H9 (cell line): ENCODE data around the gene RANBP3. TPM values are rescaled to one million over a fixed set of nuclear protein-coding genes. Genes with fewer than 3 reads are reported as not detected.

Experiments used
- DNase-seq: peaks from one replicate; pipeline ENCODE4 v3.0.0-alpha.2; 2017
- H2AFZ ChIP-seq: one replicate; pipeline ENCODE4 v1.6.1; 2013; ENCODE audit warnings: mild to moderate bottlenecking, low read length, control low read depth, moderate library complexity
- H2AK5ac ChIP-seq: 2 replicates; pipeline ENCODE4 v1.6.1; 2013; ENCODE audit warnings: low read length, control low read depth, mixed read lengths; ENCODE audit not compliant: insufficient read length
- H2BK120ac ChIP-seq: one replicate; pipeline ENCODE4 v1.6.1; 2013; ENCODE audit warnings: low read depth, mild to moderate bottlenecking, low read length, control low read depth, inconsistent platforms; ENCODE audit not compliant: poor library complexity, severe bottlenecking
- H2BK12ac ChIP-seq: 2 replicates; pipeline ENCODE4 v1.6.1; 2013; ENCODE audit warnings: low read length, control low read depth, mixed read lengths, low read depth; ENCODE audit not compliant: insufficient read length
- H2BK15ac ChIP-seq: 2 replicates; pipeline ENCODE4 v1.6.1; 2013; ENCODE audit warnings: low read depth, low read length, control low read depth
- H2BK20ac ChIP-seq: one replicate; pipeline ENCODE4 v1.6.1; 2013; ENCODE audit warnings: low read depth, mild to moderate bottlenecking, low read length, control low read depth, inconsistent platforms; ENCODE audit not compliant: poor library complexity, severe bottlenecking
- H2BK5ac ChIP-seq: 2 replicates; pipeline ENCODE4 v1.6.1; 2013; ENCODE audit warnings: low read length, control low read depth, mixed read lengths; ENCODE audit not compliant: insufficient read length
- H3K14ac ChIP-seq: 2 replicates; pipeline ENCODE4 v1.6.1; 2013; ENCODE audit warnings: low read length, control low read depth; ENCODE audit not compliant: insufficient read depth
- H3K18ac ChIP-seq: 2 replicates; pipeline ENCODE4 v1.6.1; 2013; ENCODE audit warnings: low read depth, mild to moderate bottlenecking, mixed read lengths, low read length, control low read depth; ENCODE audit not compliant: insufficient read length
- H3K23ac ChIP-seq: 2 replicates; pipeline ENCODE4 v1.6.1; 2013; ENCODE audit warnings: low read length, control low read depth, mixed read lengths, low read depth; ENCODE audit not compliant: insufficient read length
- H3K23me2 ChIP-seq: 2 replicates; pipeline ENCODE4 v1.6.1; 2013; ENCODE audit warnings: low read depth, mild to moderate bottlenecking, mixed read lengths, low read length, control low read depth; ENCODE audit not compliant: insufficient read length, poor library complexity, severe bottlenecking
- H3K27ac ChIP-seq: 2 replicates; pipeline ENCODE4 v1.5.1; 2013; ENCODE audit warnings: low read length, control low read depth, mixed read lengths, low read depth; ENCODE audit not compliant: insufficient read length
- H3K27me3 ChIP-seq: 2 replicates; pipeline ENCODE4 v1.6.1; 2013; ENCODE audit warnings: low read length, control low read depth, inconsistent platforms; ENCODE audit not compliant: insufficient read depth
- H3K4ac ChIP-seq: 2 replicates; pipeline ENCODE4 v1.6.1; 2013; ENCODE audit warnings: low read depth, mild to moderate bottlenecking, control low read depth, inconsistent platforms, low read length, moderate library complexity
- H3K4me1 ChIP-seq: 2 replicates; pipeline ENCODE4 v1.6.1; 2013; ENCODE audit warnings: low read length, control low read depth, inconsistent platforms; ENCODE audit not compliant: insufficient read depth
- H3K4me2 ChIP-seq: 2 replicates; pipeline ENCODE4 v1.6.1; 2013; ENCODE audit warnings: low read length, control low read depth, mixed read lengths; ENCODE audit not compliant: insufficient read length, insufficient read depth
- H3K56ac ChIP-seq: 2 replicates; pipeline ENCODE4 v1.6.1; 2013; ENCODE audit warnings: low read depth, mild to moderate bottlenecking, mixed read lengths, low read length, control low read depth; ENCODE audit not compliant: insufficient read length
- H3K79me1 ChIP-seq: 2 replicates; pipeline ENCODE4 v1.6.1; 2013; ENCODE audit warnings: low read depth, mild to moderate bottlenecking, moderate library complexity, low read length, control low read depth, inconsistent platforms; ENCODE audit not compliant: insufficient read depth, poor library complexity, severe bottlenecking
- H3K79me2 ChIP-seq: 2 replicates; pipeline ENCODE4 v1.6.1; 2013; ENCODE audit warnings: low read length, control low read depth, inconsistent platforms; ENCODE audit not compliant: insufficient read depth
- H3K9ac ChIP-seq: 2 replicates; pipeline ENCODE4 v1.6.1; 2013; ENCODE audit warnings: low read length, control low read depth, mixed read lengths; ENCODE audit not compliant: insufficient read length; ENCODE audit errors: extremely low read depth
- H3K9me3 ChIP-seq: one replicate; pipeline ENCODE4 v1.6.1; 2013; ENCODE audit warnings: low read depth, low read length, inconsistent platforms; ENCODE audit not compliant: control insufficient read depth
- H3T11ph ChIP-seq: one replicate; pipeline ENCODE4 v1.6.1; 2013; ENCODE audit warnings: mild to moderate bottlenecking, low read length, control low read depth, inconsistent platforms
- H4K20me1 ChIP-seq: one replicate; pipeline ENCODE4 v1.6.1; 2013; ENCODE audit not compliant: control insufficient read depth, insufficient read length, insufficient read depth
- H4K5ac ChIP-seq: 2 replicates; pipeline ENCODE4 v1.6.1; 2013; ENCODE audit warnings: low read depth, mild to moderate bottlenecking, mixed read lengths, low read length, control low read depth; ENCODE audit not compliant: insufficient read length
- H4K8ac ChIP-seq: replicated peaks from 2 replicates; pipeline ENCODE4 v1.6.1; 2013; ENCODE audit warnings: low read length, control low read depth, mixed read lengths, low read depth; ENCODE audit not compliant: insufficient read length
- H4K91ac ChIP-seq: 2 replicates; pipeline ENCODE4 v1.6.1; 2013; ENCODE audit warnings: low read depth, mild to moderate bottlenecking, moderate library complexity, mixed read lengths, low read length, control low read depth; ENCODE audit not compliant: insufficient read length
- H3K27ac Mint-ChIP-seq, 3 experiments: 2 replicates in 2 of 3; 3 replicates in 1 of 3; pipeline ENCODE4 v1.8.0; 2020 to 2021; ENCODE audit warnings: mixed read lengths in 3 of 3, mild to moderate bottlenecking in 1 of 3, moderate library complexity in 1 of 3
- H3K27me3 Mint-ChIP-seq: 2 replicates; pipeline ENCODE4 v1.8.0; 2021; ENCODE audit warnings: low read depth, mild to moderate bottlenecking, moderate library complexity, mixed read lengths
- H3K36me3 Mint-ChIP-seq, 3 experiments: 2 replicates in 2 of 3; 3 replicates in 1 of 3; pipeline ENCODE4 v1.8.0; 2020 to 2021; ENCODE audit warnings: low read depth in 3 of 3, mixed read lengths in 3 of 3; ENCODE audit not compliant: insufficient read depth in 1 of 3
- H3K4me1 Mint-ChIP-seq, 2 experiments: 2 replicates each; pipeline ENCODE4 v1.8.0; 2020; ENCODE audit warnings: mixed read lengths in 2 of 2
- H3K4me3 Mint-ChIP-seq, 2 experiments: 2 replicates in 1 of 2; 3 replicates in 1 of 2; pipeline ENCODE4 v1.8.0; 2020 to 2021; ENCODE audit warnings: mild to moderate bottlenecking in 2 of 2, mixed read lengths in 2 of 2, moderate library complexity in 1 of 2
- H3K9me3 Mint-ChIP-seq, 2 experiments: 2 replicates in 1 of 2; 3 replicates in 1 of 2; pipeline ENCODE4 v1.8.0; 2020; ENCODE audit warnings: mild to moderate bottlenecking in 2 of 2, mixed read lengths in 2 of 2, moderate library complexity in 1 of 2
- CTCF ChIP-seq: fragments of 200-600 bp; sonication (generic); conservative IDR thresholded peaks from 3 replicates; pipeline ENCODE4 v1.8.0; 2021; ENCODE audit warnings: antibody characterized with exemption, mild to moderate bottlenecking
- WGBS: extraction: QIAGEN DNeasy Blood & Tissue Kit; methylation state at CpG from one replicate; pipeline ENCODE4 v1.1.7; 2013; ENCODE audit warnings: missing lambda C conversion rate, low lambda C conversion rate, mixed read lengths; ENCODE audit not compliant: insufficient read length; ENCODE audit errors: extremely low coverage; 5-methylcytosine and 5-hydroxymethylcytosine counted together
- total RNA-seq: library from RNA; stranded (reverse); gene quantifications from 2 replicates; pipeline ENCODE4 v1.2.1, GENCODE V29; 2021

Gene RANBP3
- total RNA-seq, 1 experiment from 2014 or later: 86.5 TPM

- Mint-ChIP-seq H3K4me1 (peaks cover 13 to 24% of the 10 kb centered on the region in 2 experiments), H3K36me3 (no peaks in the 10 kb centered on the region), H3K27me3 (peaks cover 30% of the 10 kb centered on the region), H3K9me3 (no peaks in the 10 kb centered on the region; a peak in 1 of 5 replicates), H3K27ac (no peak overlapping the region), H3K4me3 (no peak overlapping the region)
- no peak overlapping the region for H2BK20ac ChIP-seq
- H3K9ac ChIP-seq: no peak overlapping the region
- WGBS: no CpG with 5 or more reads among the region's 19 CpGs
- no peak overlapping the region for H3K4ac ChIP-seq
- no peak overlapping the region for H3K23ac ChIP-seq
- H4K5ac ChIP-seq: no peak overlapping the region
- H3K27me3 ChIP-seq: no peaks in the 10 kb centered on the region
- no peaks in the 10 kb centered on the region for H3K79me2 ChIP-seq
- no peak overlapping the region for H2BK5ac ChIP-seq
- no peak overlapping the region for H3K4me2 ChIP-seq
- H3K9me3 ChIP-seq: no peaks in the 10 kb centered on the region
- no peak overlapping the region for H2AK5ac ChIP-seq
- H2BK12ac ChIP-seq: no peak overlapping the region
- H2BK15ac ChIP-seq: no peak overlapping the region
- no peak for DNase-seq
- H3K18ac ChIP-seq: no peak overlapping the region
- no peak overlapping the region for H3K56ac ChIP-seq
- no peak overlapping the region for H4K8ac ChIP-seq
- no peaks in the 10 kb centered on the region for H3K4me1 ChIP-seq
- H3T11ph ChIP-seq: no peak overlapping the region
- H2AFZ ChIP-seq: no peak overlapping the region
- H4K91ac ChIP-seq: no peak overlapping the region
- no peak overlapping the region for H3K27ac ChIP-seq
- no peaks in the 10 kb centered on the region for H3K23me2 ChIP-seq
- no peaks in the 10 kb centered on the region for H3K79me1 ChIP-seq
- H2BK120ac ChIP-seq: no peak overlapping the region
- TF ChIP-seq CTCF: no peak
- H3K14ac ChIP-seq: no peak overlapping the region
- no peaks in the 10 kb centered on the region for H4K20me1 ChIP-seq
Measured at GRCh38 chr19:5881543-5882299, 96.2 kb downstream of the RANBP3 start.
